Stimulated activated CD4-positive, alpha-beta T cell treated with anti-CD3 and anti-CD28 coated beads, Interleukin-12 subunit alpha, Interleukin-12 subunit beta, amount 100 ng/mL, for 4 hours (primary cell): Measurements from ENCODE around the gene TMC2.

Experiments used
- DNase-seq: peaks from one replicate; pipeline ENCODE4 v3.0.0-alpha.2; 2020

TMC2 gene

DNA sequence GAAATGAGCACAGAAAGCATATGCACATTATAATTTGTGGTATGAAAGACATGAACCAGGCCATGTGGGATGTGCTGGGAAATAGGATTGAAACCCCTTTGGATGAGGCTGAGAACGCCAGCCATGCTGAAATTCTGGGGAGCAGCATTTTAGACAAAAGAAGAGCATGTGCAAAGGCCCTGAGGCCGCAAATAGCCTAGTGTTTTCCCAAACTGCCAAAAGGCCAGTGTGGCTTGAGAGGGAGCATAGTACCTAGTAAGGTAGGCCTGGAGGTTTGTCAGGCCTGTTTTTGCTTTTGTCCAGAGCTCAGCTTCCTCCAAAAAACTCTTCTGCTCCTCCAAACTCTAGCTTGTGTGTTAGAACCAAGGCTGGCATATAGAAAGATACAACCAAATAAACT is 58.7 kb downstream of the TMC2 start:
- DNase-seq: no peak

- no peak for DNase-seq
Measured at GRCh38 chr20:2596673-2597279, 60.4 kb downstream of the TMC2 start.

GRCh38 chr20:2599288-2600006 is 63.1 kb downstream of the TMC2 start:
- no peak for DNase-seq

DNA sequence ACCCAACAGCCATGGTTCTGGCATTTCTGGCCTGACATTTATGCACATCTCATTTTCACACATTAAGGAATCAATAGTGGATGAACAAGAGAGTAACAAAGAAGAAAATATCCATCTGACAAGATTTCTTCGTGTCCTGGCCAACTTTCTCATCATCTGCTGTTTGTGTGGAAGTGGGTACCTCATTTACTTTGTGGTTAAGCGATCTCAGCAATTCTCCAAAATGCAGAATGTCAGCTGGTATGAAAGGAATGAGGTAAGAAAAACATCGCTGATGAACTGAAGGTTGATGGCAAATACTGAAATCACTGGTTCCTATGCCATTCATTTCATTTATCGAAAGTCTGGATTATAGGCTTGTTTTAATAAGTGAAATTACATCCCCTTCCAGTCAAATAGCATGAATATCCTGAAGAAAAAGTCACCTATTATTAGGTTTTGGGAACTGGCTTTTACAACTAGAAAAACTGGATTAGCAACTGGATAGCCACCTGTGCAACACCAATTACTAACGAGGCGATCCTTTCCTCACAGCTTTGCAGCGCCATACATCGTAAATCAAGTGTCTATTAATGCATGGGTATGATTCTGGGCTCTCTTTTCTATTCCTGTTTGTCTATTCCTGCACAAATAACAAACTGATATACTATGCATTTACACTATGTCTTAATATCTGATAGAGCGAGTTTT is 65.8 kb downstream of the TMC2 start:
- no peak for DNase-seq

- no peak for DNase-seq
Measured at GRCh38 chr20:2602746-2603145, 66.4 kb downstream of the TMC2 start.

DNA sequence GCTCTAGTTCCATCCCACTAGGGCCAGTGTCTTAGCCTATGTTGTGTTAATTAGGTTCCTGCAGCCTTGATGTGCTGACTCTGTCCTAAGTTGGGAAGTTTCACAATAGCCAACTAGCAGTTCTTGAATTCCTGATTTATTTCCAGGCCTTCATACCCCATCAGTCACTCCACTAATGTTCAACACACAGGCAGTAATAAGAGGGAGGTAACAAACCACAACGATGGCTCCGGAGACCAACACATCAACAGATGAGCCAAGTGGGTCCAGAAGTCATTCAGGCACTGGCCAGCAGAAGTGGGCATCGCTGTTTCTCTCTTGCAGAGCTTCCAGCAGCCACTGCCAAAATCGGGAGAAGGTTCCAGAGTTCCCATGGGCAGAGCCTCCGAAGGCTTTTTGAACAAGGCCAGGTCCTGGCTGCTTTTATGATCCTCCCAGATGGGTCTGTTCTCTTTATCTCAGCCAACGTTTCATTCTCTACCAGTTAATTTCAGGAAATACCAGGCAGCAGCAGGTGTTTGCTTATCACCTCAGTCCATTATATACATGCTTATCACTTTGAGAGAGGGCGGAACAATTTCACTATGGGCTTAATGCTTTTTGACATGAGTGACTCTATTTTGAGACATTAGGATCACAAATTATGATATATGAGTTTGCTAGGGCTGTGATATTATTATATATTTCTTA is 67.6 kb downstream of the TMC2 start:
- no peak for DNase-seq

DNA sequence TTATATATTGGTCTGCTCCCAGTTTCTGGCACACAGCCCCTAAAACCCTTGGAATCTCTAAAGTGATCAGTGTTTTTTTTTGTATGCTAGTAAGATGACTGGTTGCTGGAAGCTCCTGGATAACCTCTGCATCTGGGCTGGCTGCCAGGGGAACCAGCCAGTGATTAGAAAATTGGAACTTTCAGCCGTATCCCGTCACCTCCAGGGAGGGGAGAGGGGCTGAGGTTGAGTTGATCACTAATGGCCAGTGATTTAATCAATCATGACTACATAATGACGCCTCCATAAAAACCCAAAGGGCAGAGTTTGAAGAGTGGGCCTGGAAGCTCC is 68.1 kb downstream of the TMC2 start:
- DNase-seq: no peak

- no peak for DNase-seq
Measured at GRCh38 chr20:2606507-2607006, 70.2 kb downstream of the TMC2 start.

DNA sequence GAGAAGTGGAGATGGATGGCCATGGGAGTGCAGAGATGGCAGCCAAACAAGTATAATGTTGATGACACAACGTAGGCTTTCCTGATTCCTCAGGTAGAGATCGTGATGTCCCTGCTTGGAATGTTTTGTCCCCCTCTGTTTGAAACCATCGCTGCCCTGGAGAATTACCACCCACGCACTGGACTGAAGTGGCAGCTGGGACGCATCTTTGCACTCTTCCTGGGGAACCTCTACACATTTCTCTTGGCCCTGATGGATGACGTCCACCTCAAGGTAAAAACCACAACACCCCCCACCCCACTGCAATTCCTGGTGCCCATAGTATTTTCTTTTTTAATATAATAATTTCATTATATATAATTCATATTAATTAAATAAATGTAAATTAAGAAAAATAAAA is 74.0 kb downstream of the TMC2 start:
- no peak for DNase-seq

DNA sequence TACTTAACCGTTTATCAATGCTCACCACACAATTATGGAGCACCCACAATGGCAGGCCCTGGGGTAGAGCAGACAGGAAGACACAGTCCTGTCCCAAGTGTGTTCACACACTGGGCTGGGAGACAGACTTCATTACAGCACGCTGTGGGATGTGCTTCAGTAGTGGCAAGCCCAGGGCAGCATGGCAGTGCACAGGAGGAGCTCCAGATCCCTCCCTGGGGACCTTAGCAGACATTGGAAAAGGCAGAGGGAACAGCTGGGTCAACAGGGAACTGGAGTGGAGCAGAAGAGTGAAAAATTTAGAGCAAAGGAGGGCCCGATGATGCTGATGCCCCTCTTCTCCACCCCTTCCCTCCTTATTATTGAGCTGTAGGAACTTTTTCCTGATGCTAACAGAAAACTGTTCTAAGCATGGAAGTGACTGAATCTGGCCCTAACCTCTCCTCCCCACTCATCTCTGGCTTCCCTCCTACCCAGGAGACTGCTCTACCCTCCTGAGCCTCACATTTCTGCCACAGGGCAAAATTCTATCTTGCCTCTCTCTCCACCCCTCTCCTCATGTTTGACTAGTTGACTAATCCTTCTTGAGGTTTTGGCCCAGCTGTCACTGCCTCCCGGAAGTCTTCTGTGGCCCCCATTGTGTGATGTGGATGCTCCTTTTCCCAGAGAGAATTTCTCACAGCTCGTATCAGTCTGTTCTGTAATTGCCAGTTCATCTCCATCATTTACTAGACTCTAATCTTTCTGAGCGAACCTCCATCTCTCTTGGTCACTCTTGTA is 74.8 kb downstream of the TMC2 start:
- no peak for DNase-seq

- DNase-seq: no peak
Measured at GRCh38 chr20:2612073-2612472, 75.7 kb downstream of the TMC2 start.

- no peak for DNase-seq
Measured at GRCh38 chr20:2616634-2617033, 80.3 kb downstream of the TMC2 start.

- DNase-seq: no peak
Measured at GRCh38 chr20:2617099-2617714, 80.8 kb downstream of the TMC2 start.

- no peak for DNase-seq
Measured at GRCh38 chr20:2618815-2619214, 82.4 kb downstream of the TMC2 start.

- no peak for DNase-seq
Measured at GRCh38 chr20:2619337-2619736, 83.0 kb downstream of the TMC2 start.

GRCh38 chr20:2619961-2620595 is 83.7 kb downstream of the TMC2 start:
- DNase-seq: no peak

GRCh38 chr20:2624190-2624589 is 87.8 kb downstream of the TMC2 start:
- no peak for DNase-seq

DNA sequence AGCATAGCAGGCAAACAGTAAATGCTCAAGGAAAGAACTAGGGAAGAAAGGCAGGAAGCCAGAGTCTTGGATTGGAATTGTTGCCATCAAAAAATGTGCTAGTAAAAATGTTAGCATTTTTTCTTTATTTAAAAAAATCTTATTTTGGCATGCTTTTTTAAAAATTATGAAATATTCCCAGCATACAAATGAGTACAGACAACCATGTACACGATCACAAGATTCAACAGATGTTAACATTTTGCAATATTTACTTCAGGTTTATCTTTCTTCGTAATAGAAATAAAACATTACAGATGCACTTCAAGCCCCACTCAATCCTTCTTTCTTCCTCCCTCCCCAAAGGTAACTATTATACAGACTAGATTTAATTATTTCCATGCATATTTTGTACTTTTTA is 88.7 kb downstream of the TMC2 start:
- no peak for DNase-seq

DNA sequence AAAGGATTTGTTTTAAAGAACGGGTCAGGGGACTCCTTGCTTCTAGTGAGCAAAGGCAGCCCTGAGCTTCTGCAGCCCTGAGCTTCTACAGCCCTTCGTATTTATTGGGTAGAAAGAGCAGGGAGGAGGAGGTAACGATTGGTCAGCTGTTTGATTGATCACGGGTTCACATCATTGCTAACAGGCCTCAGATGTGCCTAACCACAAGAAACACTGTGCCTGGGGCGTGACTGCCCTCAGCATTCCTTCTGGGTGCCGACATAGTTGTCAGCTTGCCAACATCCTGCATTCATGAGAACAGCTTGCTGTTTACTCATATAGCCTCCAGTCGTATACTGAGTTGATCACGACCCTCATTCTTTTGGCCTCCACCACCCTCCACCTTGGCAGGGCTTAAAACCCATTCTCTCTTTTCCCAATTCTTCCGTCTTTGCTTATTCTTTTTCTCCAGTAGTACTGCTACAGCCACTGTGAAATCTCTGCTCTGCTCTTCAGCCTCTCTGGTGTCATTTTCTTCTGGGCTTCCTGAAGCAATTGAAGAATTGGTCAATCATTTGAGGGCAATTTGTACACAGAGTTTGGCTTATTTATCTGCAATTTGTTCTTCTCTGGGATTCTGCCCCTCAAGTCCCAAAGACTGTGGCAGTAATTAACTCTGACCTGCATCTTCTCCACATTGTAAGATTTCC is 90.6 kb downstream of the TMC2 start:
- no peak for DNase-seq

DNA sequence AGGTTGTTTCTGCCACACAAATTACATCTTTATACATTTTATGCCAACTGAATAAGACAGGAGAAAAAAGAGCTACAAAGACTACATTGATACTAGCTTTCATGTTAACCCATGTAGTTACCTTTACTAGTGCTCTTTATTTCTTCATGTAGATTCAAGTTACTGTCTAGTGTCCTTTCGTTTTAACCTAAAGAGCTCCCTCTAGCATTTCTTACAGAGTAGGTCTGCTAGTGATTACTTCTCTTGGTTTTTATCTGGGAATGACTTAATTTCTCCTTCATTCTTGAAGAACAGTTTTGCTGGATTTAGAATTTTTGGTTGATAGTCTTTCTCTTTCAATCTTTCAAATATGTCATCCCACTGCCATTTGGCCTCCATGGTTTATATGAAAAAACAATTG is 94.9 kb downstream of the TMC2 start:
- no peak for DNase-seq

- no peak for DNase-seq
Measured at GRCh38 chr20:2633381-2633780, 97.0 kb downstream of the TMC2 start.
